Stimulated activated CD4-positive, alpha-beta T cell treated with anti-CD3 and anti-CD28 coated beads, Interleukin-4, amount 100 ng/mL, for 48 hours (primary cell): ENCODE measurements around the gene ZBTB25.

Experiments
- DNase-seq, 2 donors: peaks; one replicate each; pipeline ENCODE4 v3.0.0-alpha.2; 2020; ENCODE audit warnings: low read depth in 2 of 2

The ZBTB25 gene

GRCh38 chr14:64475585-64476273 lies 27.9 kb downstream of the ZBTB25 start:
- DNase-seq = no peak

- DNase-seq = no peak
Measured at GRCh38 chr14:64474698-64475097, 28.9 kb downstream of the ZBTB25 start.

- DNase-seq = no peak
Measured at GRCh38 chr14:64474041-64474440, 29.6 kb downstream of the ZBTB25 start.

DNA sequence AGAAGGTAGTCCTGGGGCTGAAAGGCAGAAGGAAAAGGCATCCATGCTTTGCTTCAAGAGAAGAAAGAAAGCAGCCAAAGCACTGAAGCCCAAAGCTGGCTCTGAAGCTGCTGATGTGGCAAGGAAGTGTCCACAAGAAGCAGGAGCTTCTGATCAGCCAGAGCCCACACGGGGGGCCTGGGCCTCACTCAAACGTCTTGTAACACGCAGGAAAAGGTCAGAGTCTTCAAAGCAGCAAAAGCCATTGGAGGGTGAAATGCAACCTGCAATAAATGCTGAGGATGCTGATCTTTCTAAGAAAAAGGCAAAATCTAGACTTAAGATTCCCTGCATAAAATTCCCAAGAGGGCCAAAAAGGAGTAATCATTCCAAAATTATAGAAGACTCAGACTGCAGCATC lies 35.2 kb downstream of the ZBTB25 start:
- no peak for DNase-seq

GRCh38 chr14:64467566-64467965 lies 36.1 kb downstream of the ZBTB25 start:
- DNase-seq = no peak

DNA sequence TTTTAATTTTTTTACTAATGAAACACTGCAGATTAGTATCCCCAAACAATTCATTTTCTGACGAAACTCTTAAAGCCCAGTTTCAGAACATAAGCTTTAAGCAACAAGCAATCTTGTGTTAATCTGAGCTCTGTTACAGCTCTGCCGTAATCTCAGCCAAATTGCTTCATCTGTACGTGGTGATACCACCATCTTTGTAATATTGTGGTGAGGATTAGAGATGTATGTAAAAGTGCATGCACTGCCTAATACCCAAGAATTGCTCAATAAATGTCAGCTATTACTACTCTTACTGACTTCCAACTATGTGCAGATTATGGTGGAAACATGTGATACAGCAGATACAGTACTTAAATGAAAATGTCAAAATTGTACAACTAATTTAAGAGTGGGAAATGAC lies 36.5 kb downstream of the ZBTB25 start:
- DNase-seq = no peak

DNA sequence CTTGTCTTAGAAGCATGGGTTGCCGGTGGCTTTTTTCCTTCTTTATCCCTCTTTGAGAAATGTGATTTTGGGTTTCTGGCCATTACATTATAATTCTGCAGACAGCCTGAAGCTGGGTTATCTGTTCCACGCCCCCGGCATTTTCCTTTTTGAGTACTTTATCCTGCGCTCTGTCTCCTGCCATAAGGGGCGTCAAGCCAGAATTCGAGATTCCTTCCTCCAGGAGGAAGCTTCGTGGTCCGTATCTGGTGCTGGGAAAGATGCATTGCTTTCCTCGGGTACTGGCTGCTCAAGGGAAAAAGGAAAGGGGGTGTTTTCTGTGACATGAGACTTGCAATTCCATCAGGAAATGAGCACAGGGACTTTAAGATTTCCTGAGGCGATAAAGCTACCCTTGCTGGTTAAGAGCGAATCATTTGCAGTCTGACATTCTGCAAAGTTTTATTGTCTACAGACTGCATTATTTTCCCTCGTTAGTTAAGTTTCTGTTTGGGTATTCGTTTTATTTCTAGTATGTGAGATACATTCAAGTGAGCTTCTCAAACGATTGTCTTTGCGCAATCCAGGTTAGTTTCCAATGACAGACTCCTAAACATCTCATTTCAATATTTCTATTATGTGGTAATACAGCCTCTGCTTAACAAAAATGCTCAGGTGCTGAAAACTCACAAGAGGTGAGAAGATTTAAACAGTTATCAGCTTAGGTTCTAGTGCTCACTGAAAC lies 37.6 kb downstream of the ZBTB25 start:
- no peak for DNase-seq

DNA sequence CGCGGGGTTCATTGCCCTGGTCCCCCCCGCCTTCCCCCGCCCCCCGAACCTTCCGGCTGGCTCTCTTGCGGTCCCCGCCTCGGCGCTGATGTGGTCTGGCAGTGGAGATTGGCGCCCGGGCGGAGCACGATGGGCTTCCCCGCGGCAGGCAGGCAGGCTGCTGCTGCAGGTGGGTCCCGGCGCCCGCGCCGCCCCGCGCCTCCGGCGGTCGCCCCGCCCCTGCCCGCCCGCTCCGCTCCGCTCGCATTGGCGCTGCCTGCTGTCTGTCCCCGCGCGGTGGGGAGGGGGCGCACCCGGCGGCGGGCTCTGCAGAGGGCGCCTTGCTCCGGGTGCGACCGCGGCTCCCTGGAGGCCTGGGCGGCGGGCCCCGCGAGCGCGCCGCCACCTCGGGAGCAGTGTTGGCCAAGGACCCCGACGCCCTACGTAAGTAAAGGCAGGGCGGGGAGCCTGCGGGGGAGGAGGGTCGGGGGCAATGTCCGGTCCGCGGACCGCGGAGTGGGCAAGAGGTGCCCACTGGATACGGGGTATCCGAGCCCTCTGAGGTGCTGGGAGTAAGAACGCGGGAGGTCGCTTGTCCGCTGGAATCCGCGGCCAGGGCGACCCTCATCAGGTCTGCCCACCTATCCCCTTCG lies 38.3 kb downstream of the ZBTB25 start, which contains the start of gene AKAP5:
TSS of gene AKAP5 (plus strand) at position 309 of the 632 bp plus-strand sequence. CDS start 2,896 bp downstream, outside the sequence.
- DNase-seq = peak; percentile 38 to 47

DNA sequence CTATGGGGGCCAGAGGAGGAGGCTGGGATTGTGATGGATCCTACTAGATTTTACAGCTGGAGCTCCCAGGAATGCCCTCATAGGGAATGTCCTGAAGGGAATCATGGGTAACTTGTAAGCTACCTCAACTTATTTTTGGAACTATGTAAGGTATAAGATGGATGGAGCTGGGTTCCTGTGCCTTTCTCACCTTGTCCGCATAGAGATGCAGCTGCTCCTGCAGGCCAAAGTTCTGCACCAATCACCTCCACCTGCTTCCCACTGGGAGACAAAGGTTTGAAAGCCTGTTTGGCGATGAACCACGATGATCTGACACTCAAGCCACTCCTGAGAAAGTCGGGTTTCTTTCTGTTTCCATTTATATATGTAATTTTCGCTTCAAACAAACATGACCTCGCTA lies 39.0 kb downstream of the ZBTB25 start:
- no peak for DNase-seq

DNA sequence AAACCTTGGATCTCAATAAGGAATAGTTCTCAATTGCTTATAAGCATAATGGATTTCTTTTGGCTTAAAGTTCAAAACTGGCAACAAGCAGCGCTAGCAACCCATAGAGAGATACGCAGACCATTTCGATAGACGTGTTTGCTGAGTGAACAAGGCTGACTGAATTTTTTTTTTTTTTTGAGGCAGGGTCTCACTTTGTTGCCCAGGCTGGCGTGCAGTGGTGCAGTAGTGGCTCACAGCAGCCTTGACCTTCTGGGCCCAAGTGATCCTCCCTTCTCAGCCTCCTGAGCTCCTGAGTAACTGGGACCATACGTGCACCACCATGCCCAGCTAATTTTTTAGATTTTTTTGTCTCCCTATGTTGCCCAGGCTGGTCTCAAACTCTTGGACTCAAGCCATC lies 39.8 kb downstream of the ZBTB25 start:
- DNase-seq = no peak

- DNase-seq = no peak
Measured at GRCh38 chr14:64463195-64463594, 40.4 kb downstream of the ZBTB25 start.

DNA sequence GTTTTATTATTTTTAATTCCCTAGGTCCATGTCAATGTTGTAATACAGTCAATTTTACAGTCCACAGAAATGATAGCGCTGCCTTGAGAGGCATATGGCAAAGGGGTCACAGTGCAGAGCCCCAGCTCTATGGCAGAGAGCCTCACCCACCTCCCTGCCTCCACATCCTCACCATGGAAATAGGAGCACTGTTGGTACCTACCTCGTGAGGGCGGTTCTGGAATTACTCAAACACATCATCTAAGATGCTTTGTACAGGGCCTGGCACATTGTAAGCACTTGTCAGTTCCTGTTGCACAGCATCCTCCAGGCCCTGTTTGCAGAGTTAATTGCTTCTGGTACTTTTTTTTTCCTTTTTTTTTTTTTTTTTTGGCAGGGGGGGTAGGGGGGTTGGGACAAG lies 42.4 kb downstream of the ZBTB25 start:
- no peak for DNase-seq

DNA sequence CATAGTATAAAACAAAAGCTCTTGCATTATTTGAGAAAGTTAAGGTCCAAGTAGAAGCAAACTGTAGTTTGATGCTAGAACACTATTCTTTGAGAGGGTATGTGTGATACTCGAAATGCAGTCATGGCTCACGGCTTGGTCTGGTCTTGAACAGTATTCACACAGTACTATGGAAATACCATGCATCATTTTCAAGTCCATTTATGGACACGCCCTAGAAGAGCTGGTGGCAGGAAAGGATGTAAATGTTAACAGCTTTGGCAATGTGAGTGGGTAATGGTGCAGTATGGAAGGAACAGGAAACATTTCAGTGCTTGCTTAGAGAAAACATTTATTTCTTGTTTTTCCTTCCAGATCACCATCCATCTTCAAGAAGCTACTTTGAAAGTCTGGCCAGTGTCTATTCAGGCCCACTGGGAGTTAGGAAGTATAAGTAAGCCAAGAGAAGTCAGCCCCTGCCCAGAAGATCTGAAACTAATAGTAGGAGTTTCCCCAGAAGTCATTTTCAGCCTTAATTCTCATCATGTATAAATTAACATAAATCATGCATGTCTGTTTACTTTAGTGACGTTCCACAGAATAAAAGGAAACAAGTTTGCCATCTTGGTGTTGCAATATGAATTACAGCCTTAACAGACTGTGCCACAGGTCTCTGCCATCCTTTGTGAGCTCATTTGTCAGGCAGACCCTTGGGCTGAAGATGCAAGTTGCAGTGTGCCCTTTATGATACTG lies 44.1 kb downstream of the ZBTB25 start:
- no peak for DNase-seq

GRCh38 chr14:64454671-64455070 lies 49.0 kb downstream of the ZBTB25 start:
- no peak for DNase-seq

DNA sequence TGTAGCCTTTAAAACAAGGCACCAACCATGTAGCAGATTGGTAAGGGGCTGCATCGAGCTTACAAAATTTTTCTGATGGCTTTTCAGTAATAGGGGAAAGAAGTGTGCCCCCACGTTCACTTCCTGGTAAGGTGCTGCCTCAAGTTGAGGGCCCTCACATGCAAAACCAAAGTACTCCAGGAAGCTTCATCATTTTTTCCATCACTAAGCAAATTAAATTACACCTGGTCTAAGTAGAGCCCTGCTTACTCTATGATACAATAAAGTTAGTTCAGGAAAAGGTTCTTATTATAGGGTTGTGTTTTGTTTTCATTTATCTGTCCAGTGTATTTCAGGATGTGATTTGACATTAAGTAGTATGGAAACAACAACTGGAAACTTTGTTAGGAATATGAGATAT lies 53.4 kb downstream of the ZBTB25 start:
- DNase-seq = no peak

DNA sequence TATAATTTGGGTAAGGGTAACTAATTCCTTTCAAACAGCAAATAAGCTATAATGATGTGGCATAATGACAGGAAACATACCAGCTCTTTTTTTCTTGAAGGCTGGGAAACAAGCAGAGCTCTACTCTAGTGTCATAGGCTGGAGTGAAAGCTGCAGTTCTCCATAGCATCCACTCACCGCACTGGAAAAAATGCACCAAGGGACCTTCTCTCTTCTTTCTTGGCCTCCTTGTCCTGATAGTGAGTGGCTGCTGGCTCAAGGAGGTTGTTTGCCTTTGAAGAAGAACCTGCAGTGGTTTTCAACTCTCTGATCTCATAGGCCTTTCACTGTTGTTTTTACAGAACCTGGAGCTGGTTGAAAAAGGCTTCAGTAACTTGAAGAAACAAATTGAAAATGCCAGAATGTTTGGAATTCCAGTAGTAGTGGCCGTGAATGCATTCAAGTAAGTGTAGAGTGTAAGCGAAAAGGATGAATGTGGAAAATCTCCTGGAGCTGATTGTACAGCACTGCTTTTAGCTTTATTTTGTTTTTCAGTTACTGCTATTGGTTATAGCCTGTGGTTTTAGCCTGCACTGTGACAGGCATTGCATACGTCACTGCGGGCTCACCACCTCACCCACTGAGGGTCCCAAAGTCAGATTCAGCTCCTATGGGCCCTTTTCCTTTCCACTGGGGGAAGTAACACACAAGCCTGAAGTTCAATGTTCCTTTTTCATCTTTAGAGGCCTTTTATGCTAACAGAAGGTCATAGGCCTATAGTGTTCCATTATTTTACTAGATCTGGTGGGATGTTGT lies 55.6 kb downstream of the ZBTB25 start:
- DNase-seq = no peak

GRCh38 chr14:64444984-64445845 lies 58.4 kb downstream of the ZBTB25 start:
- peak in 1 of 2 donors; percentile 14 for DNase-seq

DNA sequence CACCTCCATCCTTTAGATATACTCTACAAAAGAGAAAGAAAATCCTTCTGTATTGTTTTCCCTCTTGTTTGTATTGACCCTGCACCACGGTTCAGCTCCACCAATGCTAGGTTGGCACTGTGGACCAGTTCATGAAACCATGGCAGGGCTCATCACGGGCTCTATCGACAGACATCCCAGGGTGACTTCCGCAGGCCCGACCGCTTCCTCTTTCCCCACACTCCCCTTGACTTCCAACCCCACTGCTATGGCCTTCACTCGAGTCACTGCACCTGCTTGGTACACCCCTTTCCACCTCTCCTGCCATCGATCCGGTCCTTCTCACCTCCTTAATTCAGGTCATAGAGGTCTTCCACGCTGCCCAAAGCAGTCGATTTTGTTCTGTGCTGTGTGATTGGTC lies 59.5 kb downstream of the ZBTB25 start:
- no peak for DNase-seq

- DNase-seq = no peak
Measured at GRCh38 chr14:64442300-64442988, 61.2 kb downstream of the ZBTB25 start.

GRCh38 chr14:64440494-64440893 lies 63.1 kb downstream of the ZBTB25 start:
- no peak for DNase-seq
